ENCODE results near the gene STK25. TPM values are rescaled to one million over a fixed set of nuclear protein-coding genes. Genes with fewer than 3 reads are reported as not detected.

Gene STK25
- total and polyA plus RNA-seq, 2 experiments from 2014 or later, result 125 to 304 TPM

DNA sequence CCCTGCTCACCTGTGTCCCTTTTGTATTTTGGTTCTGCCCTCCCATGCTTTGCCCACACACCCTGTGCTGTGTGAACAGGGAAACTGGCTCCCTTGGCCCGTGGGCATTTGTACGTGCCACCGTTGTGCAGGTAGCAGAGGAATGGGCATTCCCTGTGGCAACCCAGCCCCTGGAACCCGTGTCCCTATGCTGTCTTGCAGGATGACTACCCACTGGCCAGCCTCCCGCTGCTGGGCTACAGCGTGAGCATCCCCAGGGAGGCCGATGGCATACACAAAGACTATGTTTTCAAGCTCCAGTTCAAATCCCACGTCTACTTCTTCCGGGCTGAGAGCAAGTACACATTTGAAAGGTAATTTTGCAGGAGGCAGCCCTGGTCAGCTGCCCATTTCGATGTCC, 15.3 kb downstream of the STK25 start (continued):
- TF ChIP-seq JUNB (IDR thresholded peaks at IDR 0.05; ENCODE audit: unreplicated experiment) (no peak), ZNF331 (CRISPR knock-in tag; IDR thresholded peaks at IDR 0.05; ENCODE audit: low read depth) (no peak), ETS1 (IDR thresholded peaks at IDR 0.05) (no peak), ZNF114 (CRISPR knock-in tag; IDR thresholded peaks at IDR 0.05) (no peak), CTCF (conservative IDR thresholded peaks at IDR 0.05; ENCODE audit: low read depth in 2 of 2) (no peak), STAT1 (IDR thresholded peaks at IDR 0.05; ENCODE audit: unreplicated experiment) (no peak), EZH2phosphoT487 (IDR thresholded peaks at IDR 0.05; ENCODE audit: unreplicated experiment) (no peak), POLR2AphosphoS5 (IDR thresholded peaks at IDR 0.05; ENCODE audit: low read depth) (no peak), NANOG (IDR thresholded peaks at IDR 0.05; ENCODE audit: borderline replicate concordance) (no peak), EZH2 (IDR thresholded peaks at IDR 0.05; ENCODE audit: low read depth, unreplicated experiment) (no peak), REST (IDR thresholded peaks at IDR 0.05; ENCODE audit: unreplicated experiment) (no peak)

GRCh38 chr2:241492174-241492565, 16.2 kb downstream of the STK25 start:
- H3K4me1 ChIP-seq (ENCODE audit: insufficient read depth), result no peaks in the 10 kb centered on the region
- H2AFZ ChIP-seq, result no peak overlapping the region
- H3K27ac Mint-ChIP-seq, result no peak overlapping the region
- peaks cover 26% of the 10 kb centered on the region for H3K36me3 Mint-ChIP-seq (ENCODE audit: low read depth)
- TF ChIP-seq JUNB (IDR thresholded peaks at IDR 0.05; ENCODE audit: unreplicated experiment) (no peak), POLR2AphosphoS5 (IDR thresholded peaks at IDR 0.05; ENCODE audit: low read depth) (peak; percentile 25; the same call in 1 of the 2 replicates), NANOG (IDR thresholded peaks at IDR 0.05; ENCODE audit: borderline replicate concordance) (no peak)
- H3K27ac ChIP-seq (ENCODE audit: low read depth), result no peak overlapping the region
- H3K4me1 Mint-ChIP-seq, result peaks cover 4% of the 10 kb centered on the region; the same call in 1 of the 3 replicates
- no peaks in the 10 kb centered on the region for H3K36me3 ChIP-seq (ENCODE audit: insufficient read depth)
- ATAC-seq, result no peak
- DNase-seq (ENCODE audit: low spot score), result no peak
- no peaks in the 10 kb centered on the region for H3K27me3 ChIP-seq (ENCODE audit: insufficient read depth)
- H4K20me1 ChIP-seq (replicated peaks; ENCODE audit: insufficient read depth), result no peaks in the 10 kb centered on the region
- no peaks in the 10 kb centered on the region; the same call in 2 of the 3 replicates for H3K9me3 Mint-ChIP-seq
- no peaks in the 10 kb centered on the region for H3K9me2 ChIP-seq (ENCODE audit: insufficient read depth)
- H3K4me3 ChIP-seq, result no peak overlapping the region
- H3K27me3 Mint-ChIP-seq (ENCODE audit: insufficient read depth, low read depth, poor library complexity), result peaks cover 17% of the 10 kb centered on the region
- H3K79me2 ChIP-seq (replicated peaks; ENCODE audit: insufficient read depth), result no peaks in the 10 kb centered on the region
- no peak overlapping the region for H3K4me2 ChIP-seq
- H3F3A ChIP-seq (replicated peaks; ENCODE audit: low read depth), result no peaks in the 10 kb centered on the region; the same call in 1 of the 2 replicates
- H3K4me3 Mint-ChIP-seq, result no peak overlapping the region
